Mesenteric fat pad (tissue), 1 donor: ENCODE measurements around the gene AURKA. TPM values are rescaled to one million over a fixed set of nuclear protein-coding genes. Genes with fewer than 3 reads are reported as not detected.
"Not testable (repeated sequence)": the region's sequence is repeated elsewhere in the genome, so short reads cannot be mapped to it uniquely, and the experiment has no call there.

Source experiments
- DNase-seq: peaks from one replicate; pipeline ENCODE4 v3.0.0-alpha.2; 2020; ENCODE audit warnings: low spot score
- total RNA-seq: library from RNA; stranded (reverse); fragmentation: NEBNext Ultra II Directional; extraction: Animal tissue kit (Norgen Biotek cat#: 25700); gene quantifications from one replicate; pipeline ENCODE4 v1.2.1, GENCODE V29; 2021
- donor health status: DM: yes; HTN: yes; CAD: no.

Gene AURKA
- total RNA-seq, 1 donor from 2014 or later: 1.4 TPM

DNA sequence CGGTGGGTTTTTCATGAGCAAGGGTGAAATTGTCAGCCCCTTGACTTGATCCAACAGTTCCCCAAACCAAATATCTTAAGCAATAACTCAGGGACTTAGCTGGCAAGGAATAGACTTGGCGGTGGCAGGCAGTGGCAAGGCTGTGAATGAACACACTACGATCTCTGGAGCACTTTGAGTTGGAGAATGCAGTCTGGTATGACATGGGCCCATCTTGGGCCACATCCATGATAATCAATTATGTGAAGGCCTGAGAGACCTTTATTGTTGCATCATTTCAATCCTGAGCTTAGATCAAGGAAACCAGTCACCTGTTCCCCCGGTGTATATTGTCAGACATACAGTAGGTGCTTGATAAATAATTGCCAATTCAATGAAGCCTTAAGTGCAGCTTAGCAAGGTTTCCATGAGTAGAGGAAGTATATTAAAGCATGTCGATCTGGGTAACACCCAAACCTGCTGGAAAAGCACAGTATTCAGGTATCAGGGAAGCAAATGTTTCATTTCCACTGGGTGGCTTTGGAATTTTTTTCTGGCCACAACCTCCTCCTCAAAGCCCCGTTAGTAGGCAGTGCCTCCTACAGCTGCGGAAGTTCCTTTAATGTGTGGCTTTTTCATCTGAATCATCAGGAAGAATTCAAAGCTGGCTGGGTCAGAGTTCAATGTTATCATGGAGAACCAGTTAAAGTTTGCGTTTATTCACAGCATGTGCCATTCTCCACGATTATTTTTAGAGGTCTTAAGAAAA is 30.2 kb upstream of the AURKA start:
- no peak for DNase-seq

DNA sequence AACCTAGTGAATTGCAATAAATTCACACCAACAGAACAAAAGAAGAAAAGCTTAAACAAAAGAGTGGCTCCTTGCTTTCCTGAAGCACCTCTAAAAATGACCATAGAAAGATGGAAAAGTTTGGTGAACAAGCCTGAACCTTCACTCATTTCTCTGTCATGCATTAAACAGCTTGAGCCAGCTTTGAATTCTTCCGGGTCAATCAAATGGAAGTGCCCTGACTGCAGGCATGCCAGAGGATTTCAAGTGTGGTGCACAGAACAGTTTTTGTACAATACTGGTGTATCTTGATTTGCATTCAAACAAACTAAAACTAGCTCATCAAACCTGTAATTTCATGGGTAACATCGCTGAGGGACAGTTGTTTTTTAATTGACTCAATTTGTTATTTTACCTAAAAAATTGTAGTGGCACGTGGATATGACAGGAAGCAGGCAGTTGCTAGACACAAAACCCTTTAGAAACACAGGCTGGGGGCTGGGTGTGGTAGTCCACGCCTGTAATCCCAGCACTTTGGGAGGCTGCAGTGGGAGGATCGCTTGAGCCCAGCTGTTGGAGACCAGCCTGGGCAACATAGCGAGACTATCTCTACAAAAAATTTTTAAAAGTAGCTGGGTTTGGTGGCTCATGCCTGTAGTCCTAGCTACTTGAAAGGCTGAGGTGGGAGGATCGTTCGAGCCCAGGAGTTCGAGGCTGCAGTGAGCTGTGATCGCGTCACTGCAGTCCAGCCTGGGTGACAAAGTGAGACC is 29.1 kb upstream of the AURKA start:
- no peak for DNase-seq

DNA sequence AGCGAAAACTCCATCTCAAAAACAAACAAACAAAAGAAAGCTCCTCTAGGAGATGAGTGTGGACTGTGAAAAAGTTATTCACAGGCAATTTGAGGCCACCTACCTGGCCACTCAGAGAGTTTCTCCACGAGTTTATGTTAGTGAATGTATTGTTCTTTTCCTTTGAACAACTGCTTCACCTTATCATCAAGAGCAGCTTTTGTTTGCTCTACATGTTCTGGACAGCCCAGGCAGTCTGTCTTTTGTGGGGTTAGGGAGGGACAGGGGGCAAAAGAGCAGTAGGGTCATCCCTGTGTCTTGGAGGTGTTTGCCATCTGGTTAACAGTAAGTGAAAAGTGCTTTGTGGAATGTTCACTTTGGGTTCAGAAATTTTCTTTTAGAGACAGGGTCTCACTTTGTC is 28.0 kb upstream of the AURKA start:
- DNase-seq: no peak

DNA sequence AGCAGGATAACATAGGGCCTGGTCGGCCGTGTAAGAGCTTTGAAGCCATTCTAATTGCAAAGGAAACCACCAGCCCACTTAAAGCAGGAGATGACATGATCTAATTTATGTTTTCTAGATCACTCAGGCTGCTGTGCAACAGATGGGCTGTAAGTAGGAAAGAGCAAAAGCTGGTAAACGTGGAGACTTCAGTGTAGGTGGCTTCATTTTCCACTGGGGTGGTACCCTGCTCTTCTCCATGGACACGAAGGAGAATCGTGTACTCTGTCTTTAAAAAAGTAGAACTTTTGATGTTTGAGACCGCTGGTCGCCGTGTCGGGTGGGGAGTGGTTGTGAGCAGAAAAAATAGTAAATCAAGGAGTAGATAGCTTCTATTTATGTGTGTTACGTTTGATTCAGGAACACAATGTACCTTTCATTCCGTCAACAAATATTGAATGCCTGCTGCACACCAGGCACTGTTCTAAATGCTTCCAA is 26.4 kb upstream of the AURKA start:
- DNase-seq: no peak

- DNase-seq: no peak
Measured at GRCh38 chr20:56417911-56418310, 25.9 kb upstream of the AURKA start.

DNA sequence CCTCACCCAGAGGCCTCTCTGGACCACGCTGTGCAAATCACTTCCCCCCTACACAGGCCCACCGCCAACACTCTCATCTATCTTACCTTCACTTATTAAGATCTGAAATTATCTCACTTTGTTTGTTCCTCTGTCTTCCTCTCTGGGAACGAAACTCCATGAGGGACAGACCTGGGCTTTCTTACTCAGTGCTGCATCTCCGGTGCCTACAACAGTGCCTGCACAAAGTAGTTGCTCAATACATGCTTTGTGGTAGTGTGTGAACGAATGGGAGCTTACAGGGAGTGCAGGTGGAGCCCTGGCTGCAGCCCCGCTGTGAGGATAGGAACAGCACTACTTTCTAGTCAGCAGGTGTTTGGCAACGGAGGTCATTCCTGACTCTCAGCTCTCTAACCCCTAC is 25.4 kb upstream of the AURKA start:
- no peak for DNase-seq

- DNase-seq: no peak
Measured at GRCh38 chr20:56414842-56415765, 23.1 kb upstream of the AURKA start.

DNA sequence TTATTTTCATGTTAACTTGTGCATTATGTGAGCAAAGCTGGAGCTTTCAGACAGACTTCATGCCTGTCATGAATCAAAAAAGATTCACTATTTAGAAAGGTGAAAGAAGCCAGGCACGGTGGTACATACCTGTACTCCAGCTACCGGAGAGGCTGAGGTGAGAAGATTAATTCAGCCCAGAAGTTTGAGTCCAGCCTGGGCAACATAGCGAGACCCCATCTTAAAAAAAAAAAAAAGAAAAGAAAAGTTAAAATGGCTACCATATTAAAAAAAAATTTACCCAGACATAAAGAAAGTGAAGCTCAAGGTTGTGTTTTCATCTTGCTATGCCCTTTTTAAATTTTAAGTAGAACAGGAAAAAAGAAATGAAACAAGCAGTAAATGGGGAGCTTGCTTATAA is 20.9 kb upstream of the AURKA start:
- no peak for DNase-seq

GRCh38 chr20:56412473-56412790 is 20.4 kb upstream of the AURKA start:
- DNase-seq: no peak

DNA sequence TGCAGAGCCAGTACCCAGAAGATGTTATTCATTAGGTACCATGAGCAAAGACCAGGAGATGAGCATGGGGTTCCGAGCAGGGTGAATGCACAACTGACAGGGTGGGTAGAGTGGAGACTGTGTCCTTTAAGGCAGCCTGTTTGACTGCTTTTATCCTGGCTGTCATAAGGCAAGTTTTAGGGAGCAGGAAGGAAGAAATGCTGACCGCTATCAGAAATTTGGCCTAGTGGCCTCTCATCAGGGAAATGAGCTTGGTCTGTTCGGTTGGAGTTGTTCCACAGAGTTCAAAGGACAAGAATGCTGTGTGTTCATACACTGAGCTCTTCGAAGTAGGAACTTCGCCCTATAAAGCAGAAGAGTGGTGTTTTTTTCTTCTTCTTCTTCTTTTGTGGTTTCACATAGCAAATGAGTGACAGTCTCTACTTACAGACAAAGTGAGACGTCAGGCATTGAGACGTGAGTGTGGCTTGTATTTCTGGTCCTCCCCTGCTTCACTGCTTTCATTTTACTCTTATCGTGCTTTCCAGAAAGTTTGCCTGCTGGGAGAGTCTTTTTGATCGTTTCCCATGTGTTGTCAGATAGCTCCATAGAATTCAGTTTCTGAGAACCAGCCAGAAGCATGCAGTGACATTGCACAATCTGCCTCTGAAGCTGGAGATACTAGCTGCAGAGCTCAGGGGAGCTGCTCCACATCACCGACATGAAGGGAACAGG is 19.9 kb upstream of the AURKA start, which contains the start of gene CASS4:
Gene CASS4, plus strand, starts transcription at position 502 of the 714 bp plus-strand sequence. Its CDS starts 199 bp downstream, at position 701.
- no peak for DNase-seq

- DNase-seq: not testable (repeated sequence)
Measured at GRCh38 chr20:56411287-56411686, 19.3 kb upstream of the AURKA start.

DNA sequence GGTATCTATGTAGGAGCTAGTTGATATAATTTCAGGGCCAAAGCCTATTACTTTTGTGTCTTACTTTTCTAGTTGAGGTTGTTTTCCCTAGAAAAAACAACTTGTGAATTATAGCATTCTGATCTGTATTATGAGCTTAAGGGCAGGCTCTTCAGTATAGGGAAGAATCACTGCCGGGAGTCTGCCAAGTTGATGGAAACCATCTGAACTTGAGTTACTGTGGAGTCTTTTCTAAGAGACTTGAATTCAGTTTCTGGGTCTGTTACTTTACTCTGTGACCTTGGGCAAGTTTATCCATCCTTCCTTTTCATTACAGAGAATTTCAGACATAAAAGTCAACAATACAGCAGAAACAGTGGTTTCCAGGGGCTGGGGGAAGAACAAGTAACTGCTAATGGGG is 17.9 kb upstream of the AURKA start:
- no peak for DNase-seq

DNA sequence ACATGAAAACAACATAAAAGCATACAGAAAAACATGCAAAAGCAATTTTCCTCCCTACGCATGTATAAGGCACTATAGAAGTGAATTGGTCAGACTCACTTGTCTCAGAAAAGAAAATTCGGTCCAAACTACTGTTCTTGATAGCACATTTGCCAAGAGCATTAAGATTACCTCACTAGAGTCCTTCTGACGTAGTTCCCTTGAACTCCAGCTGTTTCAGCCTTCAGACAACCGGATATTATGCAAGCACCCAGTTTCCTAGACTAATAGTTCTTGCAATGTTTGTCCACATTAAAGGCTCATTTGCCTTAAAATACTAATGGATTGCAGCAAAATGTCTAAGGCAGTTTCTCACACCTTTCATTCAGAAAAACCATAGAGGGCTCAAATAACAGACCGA is 17.5 kb upstream of the AURKA start:
- no peak for DNase-seq

DNA sequence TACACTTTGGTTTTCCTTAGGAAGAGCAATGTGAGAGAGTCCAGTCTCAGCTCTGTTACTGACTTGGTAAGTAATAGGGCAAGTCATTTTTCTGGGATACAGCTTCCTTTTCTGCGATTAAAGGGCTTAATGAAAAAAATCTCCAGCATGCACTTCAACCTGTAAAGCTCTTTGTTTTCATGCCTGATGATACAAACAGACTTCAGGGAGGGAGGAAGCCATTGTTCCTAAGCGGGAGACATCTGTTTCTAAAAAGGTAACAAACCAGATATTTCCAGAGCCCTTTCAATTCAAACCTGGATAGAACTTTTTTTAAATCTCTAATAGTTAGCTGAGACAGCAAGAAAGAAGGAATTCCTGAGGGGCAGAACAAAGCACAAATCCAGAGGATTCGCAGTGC is 14.9 kb upstream of the AURKA start:
- DNase-seq: no peak

GRCh38 chr20:56405356-56405755 is 13.3 kb upstream of the AURKA start:
- DNase-seq: not testable (repeated sequence)

GRCh38 chr20:56403465-56403864 is 11.4 kb upstream of the AURKA start:
- no peak for DNase-seq

GRCh38 chr20:56400001-56400640 is 8.1 kb upstream of the AURKA start:
- no peak for DNase-seq

- no peak for DNase-seq
Measured at GRCh38 chr20:56395166-56395565, 3.2 kb upstream of the AURKA start.

GRCh38 chr20:56393653-56394052 is 1.6 kb upstream of the AURKA start:
- no peak for DNase-seq

- no peak for DNase-seq
Measured at GRCh38 chr20:56392881-56393482, 967 bp upstream of the AURKA start.
